Right lung (tissue), 5 donors: ENCODE data around the gene MYO15A. TPM values are rescaled to one million over a fixed set of nuclear protein-coding genes. Genes with fewer than 3 reads are reported as not detected.
A peak's percentile ranks its signal among the peaks of the same experiment; 100 is the strongest.

ENCODE experiments used
- DNase-seq, 2 donors: peaks; one replicate each; pipeline ENCODE4 v3.0.0-alpha.2; 2013
- polyA plus RNA-seq, 5 donors: library from polyadenylated mRNA; unstranded; fragments of 120-200 nt; gene quantifications; one replicate each; pipeline versions ENCODE4 v1.2.1 to v1.2.3, GENCODE V29; 2013; ENCODE audit warnings: inconsistent platforms in 1 of 5, low replicate concordance in 1 of 5; ENCODE audit not compliant: insufficient read length in 5 of 5, insufficient read depth in 1 of 5

Gene MYO15A
- polyA plus RNA-seq, 5 donors = 1.7 to 3.0 (median 2.2) TPM

DNA sequence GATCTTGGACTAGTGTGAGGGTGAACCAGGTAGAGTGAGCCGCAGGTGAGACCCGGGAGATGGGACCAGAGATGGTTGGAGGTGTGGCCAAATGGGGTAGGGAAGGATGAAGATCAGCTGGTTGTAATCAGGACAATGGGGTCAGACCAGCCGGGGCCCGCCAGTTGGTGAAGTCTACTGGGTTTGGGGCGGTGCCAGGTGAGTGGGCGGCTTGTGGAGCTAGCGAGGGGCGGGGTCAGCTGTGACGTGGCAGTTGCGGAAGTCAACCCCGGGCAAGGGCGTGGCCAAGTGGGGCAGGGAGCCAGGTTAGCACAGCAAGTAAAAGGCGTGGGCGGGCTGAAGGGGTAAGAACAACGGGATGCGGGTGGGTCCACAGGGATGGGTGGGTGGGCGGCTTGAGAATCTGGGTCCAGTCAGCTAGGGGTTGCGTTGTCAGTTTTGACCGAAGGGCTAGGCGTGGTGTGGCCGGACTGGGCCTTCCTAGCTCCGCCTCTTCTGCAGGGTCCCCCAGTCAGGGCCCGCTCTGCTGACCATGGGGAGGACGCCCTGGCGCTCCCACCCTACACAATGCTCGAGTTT lies 49.6 kb downstream of the MYO15A start:
- peak; percentile 80 to 86 for DNase-seq

DNA sequence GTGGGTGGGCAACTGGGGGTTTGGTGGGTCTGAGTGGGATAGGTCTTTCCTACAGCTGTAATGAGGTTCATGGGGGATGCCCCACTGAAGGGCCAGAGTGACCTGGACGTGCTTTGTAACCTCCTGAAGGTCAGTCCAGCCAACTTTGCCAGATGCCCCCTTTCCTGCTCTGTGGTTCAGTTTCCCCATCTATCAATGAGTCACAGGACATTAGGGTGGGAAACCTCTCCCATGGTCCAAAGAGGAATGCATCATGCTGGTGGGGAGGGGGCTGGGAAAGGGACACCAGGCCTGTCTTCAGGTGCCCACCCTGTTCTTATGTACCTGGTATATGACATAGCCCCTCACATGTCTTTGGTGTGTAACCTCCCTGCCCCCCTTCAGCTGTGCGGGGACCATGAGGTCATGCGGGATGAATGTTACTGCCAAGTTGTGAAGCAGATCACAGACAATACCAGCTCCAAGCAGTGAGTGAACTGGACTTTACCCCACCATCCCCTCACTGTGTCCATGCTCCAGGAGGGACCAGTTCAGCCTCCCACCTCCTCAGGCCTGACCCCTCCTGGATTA lies 51.1 kb downstream of the MYO15A start:
- no peak for DNase-seq

DNA sequence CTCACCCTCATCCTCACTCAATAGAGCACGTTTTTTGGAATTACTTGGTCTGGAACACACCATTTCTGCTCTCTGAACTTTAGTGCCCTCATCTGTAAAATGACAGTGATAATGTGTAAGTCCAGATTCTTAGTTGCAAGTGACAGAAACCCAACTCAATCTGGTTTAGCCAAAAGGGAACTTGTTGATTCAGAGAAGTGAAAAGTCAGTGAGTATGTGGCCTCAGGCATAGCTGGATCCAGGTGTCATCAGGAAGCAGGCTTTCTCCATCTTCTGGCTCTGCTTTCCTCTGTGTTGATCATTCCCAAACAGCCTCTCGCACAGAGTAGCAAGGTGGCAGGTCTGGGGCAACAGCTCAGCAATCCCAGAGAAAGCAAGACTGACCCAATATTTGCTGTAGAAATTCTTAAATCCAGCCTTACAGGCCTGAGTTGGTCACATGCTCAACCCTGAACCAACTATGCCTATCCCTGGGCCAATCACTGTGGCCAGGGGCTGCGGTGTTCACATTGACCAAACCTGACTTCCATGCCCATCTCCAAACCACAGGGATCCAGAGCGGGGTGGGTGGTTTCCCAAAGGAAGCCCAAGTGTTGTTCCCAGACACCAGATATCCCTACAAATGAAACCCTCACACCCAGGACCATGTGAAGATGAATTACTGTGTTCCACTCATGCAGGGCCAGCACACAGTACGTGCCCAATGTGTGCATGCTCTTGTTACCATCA lies 51.7 kb downstream of the MYO15A start:
- no peak for DNase-seq

DNA sequence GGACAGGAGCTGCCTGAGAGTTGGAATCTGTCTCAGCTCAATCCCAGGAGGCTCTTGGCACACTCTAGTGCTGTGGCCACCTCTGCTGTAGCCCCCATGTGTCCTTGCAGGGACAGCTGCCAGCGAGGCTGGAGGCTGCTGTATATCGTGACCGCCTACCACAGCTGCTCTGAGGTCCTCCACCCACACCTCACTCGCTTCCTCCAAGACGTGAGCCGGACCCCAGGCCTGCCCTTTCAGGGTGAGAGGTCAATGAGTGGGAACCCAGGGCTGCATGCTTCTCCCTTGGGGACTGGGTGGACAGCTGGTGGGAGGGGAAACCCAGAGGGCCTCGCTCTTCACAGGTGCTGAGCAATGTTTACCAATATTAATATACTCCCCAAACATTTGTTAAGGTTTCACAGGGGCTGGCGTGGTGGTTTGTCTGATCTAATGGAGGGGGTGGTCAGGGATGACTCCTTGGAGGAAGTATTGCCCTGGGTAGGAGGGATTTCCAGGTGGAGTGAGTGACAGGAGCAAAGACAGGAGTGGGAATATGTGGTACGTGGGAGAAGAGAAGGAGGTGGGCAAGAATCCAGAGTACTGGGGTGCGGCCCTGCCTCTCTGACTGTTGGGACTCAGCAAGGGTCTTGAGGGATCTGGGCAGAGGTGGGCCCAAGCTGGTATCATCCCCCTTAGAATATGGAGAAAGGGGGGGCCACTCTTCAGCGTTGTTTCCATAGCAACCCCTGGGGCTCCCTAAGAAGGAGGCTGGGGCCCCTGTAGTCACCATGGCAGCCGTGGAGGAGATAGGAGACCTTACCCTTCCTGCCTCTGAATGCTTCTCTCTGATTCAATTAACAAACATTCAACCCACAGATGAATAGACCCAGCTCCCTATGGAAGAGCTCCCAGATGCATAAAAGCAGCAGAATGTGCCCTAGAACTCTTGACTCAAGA lies 52.9 kb downstream of the MYO15A start:
- DNase-seq = no peak

DNA sequence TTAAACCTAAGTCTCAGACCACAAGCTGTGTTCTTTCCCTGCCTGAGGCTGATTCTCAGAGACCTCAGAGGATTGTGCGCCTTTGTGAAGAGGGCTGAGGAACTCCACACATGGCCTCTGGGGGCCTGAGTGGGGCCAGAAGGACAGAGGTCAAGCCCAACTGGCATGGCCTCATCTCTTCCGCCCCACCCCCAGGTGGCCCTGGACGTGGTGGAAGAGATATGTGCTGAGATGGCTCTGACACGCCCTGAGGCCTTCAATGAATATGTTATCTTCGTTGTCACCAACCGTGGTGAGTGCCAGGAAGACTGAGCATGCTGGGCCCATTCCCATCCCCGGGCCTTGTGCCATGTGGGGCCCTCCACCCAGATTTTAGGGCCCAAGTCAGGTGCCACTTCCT lies 55.0 kb downstream of the MYO15A start:
- no peak for DNase-seq

DNA sequence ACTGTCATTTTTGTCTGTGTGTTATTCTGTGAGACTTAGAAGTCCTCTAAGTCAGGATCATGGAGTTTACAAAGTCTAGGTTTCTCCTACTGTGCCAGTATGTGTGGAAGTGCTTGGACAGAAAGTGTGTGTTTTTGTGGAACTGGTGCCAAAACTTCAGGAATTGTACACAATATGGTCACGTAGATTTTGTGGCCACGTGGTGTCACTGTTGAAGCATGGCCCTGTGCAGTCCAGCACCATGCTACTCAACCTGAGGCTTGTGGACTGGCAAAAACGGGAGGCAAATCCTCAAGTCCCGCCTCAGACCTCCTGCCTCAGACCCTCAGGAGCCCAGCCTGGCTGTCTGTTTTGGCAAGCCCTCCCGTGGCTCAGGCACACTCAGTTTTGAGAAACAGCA lies 58.3 kb downstream of the MYO15A start:
- DNase-seq = no peak

DNA sequence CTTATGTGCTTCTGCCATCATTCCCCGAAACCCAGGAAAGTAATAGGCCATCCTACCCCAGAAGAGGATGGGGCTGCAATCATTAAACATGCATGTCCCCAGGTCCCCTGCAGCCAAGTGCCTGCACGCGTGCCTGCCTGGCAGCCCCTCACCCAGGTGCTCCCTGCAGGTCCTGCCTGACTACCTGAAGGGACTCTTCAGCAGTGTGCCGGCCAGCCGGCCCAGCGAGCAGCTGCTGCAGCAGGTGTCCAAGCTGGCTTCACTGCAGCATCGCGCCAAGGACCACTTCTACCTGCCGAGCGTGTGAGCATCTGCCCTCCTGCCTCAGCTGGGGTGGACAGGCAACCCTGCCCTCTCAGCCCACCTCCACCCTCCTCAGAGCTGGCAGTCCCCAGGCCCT lies 58.9 kb downstream of the MYO15A start:
- DNase-seq = no peak

DNA sequence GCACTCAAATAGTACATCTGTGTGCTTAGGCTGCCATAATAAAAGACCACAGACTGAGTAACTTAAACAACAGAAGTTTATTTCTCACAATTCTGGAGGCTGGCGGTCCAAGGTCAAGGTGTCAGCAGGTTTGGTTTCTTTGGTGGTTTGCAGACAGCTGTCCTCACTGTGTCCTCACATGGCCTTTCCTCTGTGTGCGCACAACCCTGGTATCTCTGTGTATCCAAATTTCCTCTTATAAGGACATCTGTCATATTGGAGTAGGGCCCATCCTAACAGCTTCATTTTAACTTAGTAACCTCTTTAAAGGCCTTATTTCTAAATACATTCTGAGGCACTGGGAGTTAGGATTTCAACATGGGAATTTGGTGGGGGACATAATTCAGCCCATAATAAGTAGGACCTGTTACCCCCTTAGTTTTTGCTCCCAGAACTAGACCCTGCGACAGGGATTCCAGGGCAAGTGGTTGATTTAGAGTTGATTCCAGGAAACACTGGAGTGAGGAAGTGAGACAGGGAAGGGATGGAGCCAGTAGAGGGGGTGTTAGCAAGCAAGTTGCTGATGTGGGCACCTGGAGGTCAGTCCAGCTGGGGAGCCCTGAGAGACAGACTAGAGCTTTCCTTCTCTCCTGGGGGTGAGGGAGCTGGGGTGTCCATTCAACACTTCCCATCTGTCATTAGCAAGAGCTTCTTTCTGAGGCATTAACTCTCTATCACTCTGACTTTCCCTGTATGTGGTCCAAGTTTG lies 64.1 kb downstream of the MYO15A start:
- DNase-seq = peak in 1 of 2 donors; percentile 45

DNA sequence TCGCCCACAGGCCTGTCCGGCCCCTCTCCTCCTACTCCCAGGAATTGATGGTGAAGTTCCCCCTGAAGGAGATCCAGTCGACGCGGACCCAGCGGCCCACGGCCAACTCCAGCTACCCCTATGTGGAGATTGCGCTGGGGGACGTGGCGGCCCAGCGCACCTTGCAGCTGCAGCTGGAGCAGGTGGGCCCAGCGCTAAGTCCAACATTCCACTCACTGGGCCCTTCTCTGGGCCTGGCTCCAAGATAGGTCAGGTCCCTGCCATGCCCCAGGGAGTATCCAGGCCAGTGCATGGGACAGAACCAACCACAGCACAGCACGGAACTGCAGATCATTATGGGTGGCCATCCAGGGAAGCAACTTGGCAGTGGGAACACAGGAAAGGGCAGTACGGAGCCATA lies 65.2 kb downstream of the MYO15A start:
- no peak for DNase-seq

DNA sequence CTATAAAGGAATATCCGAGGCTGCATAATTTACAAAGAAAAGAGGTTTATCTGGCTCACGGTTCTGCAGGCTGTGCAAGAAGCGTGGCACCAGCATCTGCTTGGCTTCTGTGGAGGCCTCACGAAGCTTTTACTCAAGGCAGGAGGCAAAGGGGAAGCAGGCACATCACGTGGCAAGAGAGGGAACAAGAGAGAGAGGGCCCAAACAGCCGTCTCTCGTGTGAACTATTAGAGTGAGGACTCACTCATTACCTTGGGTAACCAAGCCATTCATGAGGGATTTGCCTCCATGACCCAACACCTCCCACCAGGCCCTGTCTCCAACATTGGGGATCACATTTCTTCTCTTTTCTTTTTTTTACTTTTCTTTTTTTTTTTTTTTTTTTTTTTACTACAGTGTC lies 67.6 kb downstream of the MYO15A start:
- no peak for DNase-seq

DNA sequence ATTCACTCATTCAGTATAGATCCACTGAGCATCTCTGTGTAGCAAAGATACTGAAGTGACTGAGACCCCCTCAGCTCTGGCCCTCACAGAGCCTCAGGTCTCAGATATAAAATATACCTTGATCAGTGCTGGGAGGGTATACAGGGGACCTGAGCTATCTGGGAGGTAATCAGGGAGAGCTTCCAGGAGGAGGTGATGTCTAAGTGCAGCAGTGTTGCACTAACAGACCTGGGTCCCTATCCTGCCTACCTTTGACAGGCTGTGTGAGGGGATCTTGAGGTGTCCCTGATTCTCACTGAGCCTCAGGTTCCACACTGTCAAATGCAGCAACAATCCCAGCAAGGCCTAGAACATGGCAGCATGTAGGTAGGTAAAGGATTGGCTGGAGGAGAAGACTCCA lies 68.6 kb downstream of the MYO15A start:
- DNase-seq = no peak

DNA sequence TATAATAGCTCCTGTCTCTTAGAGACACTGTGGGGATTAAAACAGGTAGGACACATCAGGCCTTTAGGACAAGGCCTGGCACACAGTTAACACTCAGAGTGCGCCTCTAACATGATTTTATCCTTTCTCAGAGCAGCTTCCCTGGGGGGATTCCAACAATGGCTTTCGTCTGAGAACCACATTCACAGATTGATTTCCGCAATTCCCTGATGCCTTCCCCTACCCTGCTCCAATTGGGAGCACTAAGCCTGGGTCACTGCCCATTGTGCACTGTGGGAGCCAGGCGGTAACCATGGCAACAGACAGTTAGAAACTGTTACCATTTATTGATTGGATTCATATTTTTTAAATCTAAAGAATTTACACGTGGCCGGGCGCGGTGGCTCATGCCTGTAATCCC lies 69.2 kb downstream of the MYO15A start:
- DNase-seq = no peak

DNA sequence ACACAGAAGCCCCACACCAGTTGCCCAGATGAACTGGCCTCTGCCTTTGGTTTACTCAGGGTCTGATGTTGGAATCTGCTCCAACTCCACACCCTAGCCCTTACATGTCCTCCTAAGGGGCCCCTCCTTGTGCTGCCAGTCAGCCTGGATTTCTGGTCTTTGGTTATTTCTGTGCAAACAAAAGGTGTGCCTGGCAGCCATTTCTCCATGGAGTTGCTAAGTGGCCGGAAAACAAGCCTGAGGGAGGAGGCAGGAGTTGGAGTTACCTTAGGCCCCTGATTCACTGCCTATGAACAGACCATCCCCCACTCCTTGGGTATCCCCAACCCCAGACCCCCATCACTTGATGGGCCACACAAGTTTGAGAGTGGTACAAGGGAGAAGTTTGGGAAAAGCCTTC lies 70.6 kb downstream of the MYO15A start:
- DNase-seq = no peak

DNA sequence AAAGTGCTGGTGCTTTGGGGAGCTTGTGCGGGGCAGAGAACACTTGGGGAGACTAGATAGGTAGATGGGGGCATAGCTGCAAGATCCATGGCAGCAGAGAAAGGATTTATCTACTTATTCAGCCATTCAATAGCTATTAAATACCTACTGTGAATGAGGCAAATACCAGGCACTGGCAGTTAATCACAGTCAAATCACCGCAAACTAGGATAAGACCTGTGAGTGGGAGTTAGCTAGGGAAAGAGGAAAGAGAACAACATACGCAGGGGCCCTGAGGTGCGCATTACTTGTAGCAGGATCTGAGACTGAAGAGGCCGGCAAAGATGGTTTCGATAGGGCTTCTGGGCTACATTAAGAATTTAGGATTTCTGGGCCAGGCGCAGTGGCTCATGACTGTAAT lies 71.2 kb downstream of the MYO15A start:
- DNase-seq = no peak

DNA sequence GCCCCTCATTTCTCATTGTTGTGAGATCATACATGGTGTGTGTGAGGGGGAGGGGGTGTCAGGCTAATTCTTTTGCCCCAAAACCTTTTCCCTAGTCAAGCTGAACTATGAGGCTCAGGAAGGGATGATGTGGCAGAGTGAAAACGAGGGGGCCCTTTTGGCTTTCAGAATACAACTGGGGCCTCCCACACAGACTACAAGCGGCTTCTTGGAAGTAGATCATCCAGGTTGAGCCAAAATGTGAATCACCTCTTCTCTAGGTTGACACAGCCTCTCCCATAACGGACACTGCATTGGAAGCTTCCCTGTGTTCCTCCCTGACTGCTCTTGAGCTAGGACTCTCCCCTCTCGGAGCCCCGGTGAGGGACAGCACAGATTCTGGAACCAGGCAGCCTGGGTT lies 72.8 kb downstream of the MYO15A start:
- DNase-seq = no peak

DNA sequence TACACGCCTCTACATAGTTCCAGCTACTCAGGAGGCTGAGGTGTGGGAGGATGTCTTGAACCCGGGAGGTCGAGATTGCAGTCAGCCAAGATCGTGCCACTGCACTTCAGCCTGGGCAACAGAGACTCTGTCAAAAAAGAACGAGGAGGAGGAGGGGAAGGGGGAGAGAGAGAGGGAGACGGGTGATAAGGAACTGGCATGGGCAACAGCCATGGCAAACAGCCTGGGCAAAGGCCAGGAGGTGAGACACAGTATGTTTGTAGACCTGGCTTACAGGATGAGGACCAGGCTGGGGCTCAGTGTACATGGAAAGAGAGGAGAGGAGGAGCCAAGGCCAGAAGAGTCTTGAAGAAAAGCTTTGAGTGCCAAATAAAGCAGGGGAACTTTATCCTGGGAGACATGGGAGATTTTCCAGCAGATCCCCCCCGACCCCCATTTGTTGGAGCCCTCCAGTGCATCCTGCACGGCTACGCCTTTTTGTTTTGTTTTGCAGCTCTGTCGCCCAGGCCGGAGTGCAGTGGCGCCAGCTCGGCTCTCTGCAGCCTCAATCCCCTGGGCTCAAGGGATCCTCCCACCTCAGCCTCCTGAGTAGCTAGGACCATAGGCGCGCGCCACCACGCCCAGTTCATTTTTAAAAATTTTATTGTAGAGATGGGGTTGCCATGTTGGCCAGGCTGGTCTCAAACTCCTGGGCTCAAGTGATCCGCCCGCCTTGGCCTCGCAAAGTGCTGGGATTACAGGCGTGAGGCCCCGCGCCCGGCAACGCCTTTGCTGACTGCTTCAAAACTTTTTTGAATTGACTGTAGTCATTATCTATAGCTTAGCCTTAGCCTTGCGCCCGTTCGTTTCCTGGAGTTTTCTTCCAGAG lies 73.8 kb downstream of the MYO15A start:
- peak in 1 of 2 donors; percentile 38 for DNase-seq

DNA sequence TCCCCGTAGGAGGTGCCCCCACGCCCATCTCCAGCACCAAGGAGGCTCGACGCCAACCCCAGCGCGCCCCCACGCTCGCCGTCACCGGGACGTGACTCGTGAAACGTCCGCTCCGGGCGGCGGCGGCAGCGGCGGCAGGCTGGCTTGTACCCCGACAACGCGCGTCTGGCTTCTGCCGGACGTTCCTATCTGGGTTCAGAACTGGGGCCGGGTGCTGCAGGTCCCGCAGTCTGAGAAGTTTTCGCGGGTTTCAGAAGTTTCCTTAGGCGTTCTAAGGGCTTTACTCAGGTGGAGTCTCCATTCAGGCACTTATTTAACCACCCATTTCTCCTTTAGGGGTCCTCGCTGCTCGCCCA lies 74.4 kb downstream of the MYO15A start:
- DNase-seq = no peak

DNA sequence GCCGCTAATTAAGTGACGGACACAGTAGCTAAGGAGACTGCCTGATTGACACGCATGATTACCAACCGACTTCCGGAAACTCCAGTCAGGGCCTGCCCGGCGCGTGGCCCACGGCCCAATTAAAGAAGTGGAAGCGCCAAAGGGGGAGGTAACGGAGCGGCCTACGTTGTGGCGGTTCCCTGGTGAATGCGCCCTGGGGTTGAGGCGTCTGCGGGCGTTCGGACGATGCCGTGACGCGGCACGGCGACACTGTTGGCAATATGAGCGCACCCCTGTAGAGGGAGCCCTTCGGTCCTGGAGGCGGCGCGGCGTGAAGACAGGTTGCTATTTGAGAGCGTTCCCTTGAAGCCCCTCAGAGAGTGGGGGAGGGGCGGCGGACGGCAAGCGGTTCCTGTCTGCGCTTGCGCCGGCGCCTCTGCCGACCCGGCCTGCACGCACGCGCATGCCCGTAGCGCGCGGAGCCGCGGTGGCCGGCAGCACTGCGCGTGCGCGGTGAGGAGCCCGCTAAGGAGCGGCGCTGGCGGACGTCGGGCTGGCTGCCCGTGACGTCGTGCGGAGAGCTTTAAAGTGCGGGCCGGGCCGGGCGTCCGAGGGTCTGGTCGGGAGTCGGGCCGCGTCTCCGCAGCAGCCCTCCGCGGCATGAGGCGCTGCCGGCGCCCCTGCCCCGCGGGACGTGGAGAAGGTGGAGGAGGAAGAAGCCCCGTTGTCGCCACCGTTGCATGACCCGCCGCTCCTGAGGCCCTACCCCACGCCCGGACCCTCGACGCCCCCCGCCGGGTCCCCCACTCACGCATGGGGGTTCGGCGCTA lies 75.0 kb downstream of the MYO15A start, which contains the start of gene ALKBH5:
TSS of gene ALKBH5 (plus strand) at position 495 of the 809 bp plus-strand sequence. CDS start 416 bp downstream, outside the sequence.
- peak; percentile 99 to 100 for DNase-seq
